OCI-LY7 (cell line): ENCODE data around the gene DAZAP1. TPM values are rescaled to one million over a fixed set of nuclear protein-coding genes. Genes with fewer than 3 reads are reported as not detected.

ENCODE experiments used
- BruUV-seq: library from RNA; stranded (reverse); fragments of 400-500 nt; replicated peaks from 2 replicates; lab custom pipeline; 2021; lab: Mats Ljungman, UMichigan
- CTCF ChIA-PET: fragments of 300-600 bp; sonication (Branson Sonifier 250); formaldehyde crosslinking; loops from one replicate; lab custom pipeline; 2022; ENCODE audit warnings: antibody characterized with exemption; ENCODE audit not compliant: unreplicated experiment; lab: Charles Lee
- POLR2A ChIA-PET: fragments of 300-600 bp; sonication (Branson Sonifier 250); formaldehyde crosslinking; loops from one replicate; lab custom pipeline; 2022; ENCODE audit warnings: antibody characterized with exemption; lab: Charles Lee
- DNase-seq: peaks from one replicate; pipeline ENCODE4 v3.0.0-alpha.2; 2015; ENCODE audit warnings: low spot score
- H2AFZ ChIP-seq: fragments of 200-600 bp; sonication (generic), shearing (Covaris generic); 2 replicates; pipeline ENCODE4 v1.6.1; 2014; ENCODE audit warnings: mild to moderate bottlenecking, antibody characterized with exemption, low read length, moderate library complexity
- H3K27ac ChIP-seq: fragments of 200-600 bp; sonication (generic); 2 replicates; pipeline ENCODE4 v1.5.1; 2014; ENCODE audit warnings: mixed run types, low read depth, mild to moderate bottlenecking, moderate library complexity, low read length, inconsistent platforms; ENCODE audit not compliant: poor library complexity, severe bottlenecking
- H3K36me3 ChIP-seq: fragments of 200-600 bp; sonication (generic); 2 replicates; pipeline ENCODE4 v1.6.1; 2014; ENCODE audit warnings: mild to moderate bottlenecking, antibody characterized with exemption, low read length, moderate library complexity, mixed read lengths; ENCODE audit not compliant: insufficient read depth
- H3K4me1 ChIP-seq: fragments of 200-600 bp; sonication (generic); 2 replicates; pipeline ENCODE4 v1.5.1; 2014; ENCODE audit warnings: mild to moderate bottlenecking, low read length; ENCODE audit not compliant: insufficient read depth, poor library complexity, severe bottlenecking
- H3K4me2 ChIP-seq: fragments of 200-600 bp; sonication (generic); 2 replicates; pipeline ENCODE4 v1.6.1; 2014; ENCODE audit warnings: mild to moderate bottlenecking, low read length
- H3K4me3 ChIP-seq: fragments of 200-600 bp; sonication (generic); 2 replicates; pipeline ENCODE4 v1.5.1; 2014; ENCODE audit warnings: mild to moderate bottlenecking, low read depth, low read length; ENCODE audit not compliant: poor library complexity, severe bottlenecking
- H3K79me2 ChIP-seq: fragments of 200-600 bp; sonication (generic); 2 replicates; pipeline ENCODE4 v1.6.1; 2016; ENCODE audit warnings: low read depth, mild to moderate bottlenecking, low read length, moderate library complexity, mixed read lengths; ENCODE audit not compliant: insufficient read depth
- H3K9me2 ChIP-seq: fragments of 200-600 bp; sonication (generic); 2 replicates; pipeline ENCODE4 v1.6.1; 2016; ENCODE audit warnings: mild to moderate bottlenecking, low read length, mixed read lengths; ENCODE audit not compliant: insufficient read depth
- H3K9me3 ChIP-seq: fragments of 200-600 bp; sonication (generic); 2 replicates; pipeline ENCODE4 v1.6.1; 2014; ENCODE audit warnings: mild to moderate bottlenecking, mixed run types, low read length, mixed read lengths
- H4K20me1 ChIP-seq: fragments of 200-600 bp; sonication (generic); 2 replicates; pipeline ENCODE4 v1.6.1; 2014; ENCODE audit warnings: mild to moderate bottlenecking, antibody characterized with exemption, low read length, moderate library complexity, mixed read lengths; ENCODE audit not compliant: insufficient read depth
- EZH2phosphoT487 ChIP-seq: fragments of 200-600 bp; sonication (generic); IDR thresholded peaks from 2 replicates; pipeline ENCODE4 v1.6.1; 2018; ENCODE audit warnings: low read depth, borderline replicate concordance, mild to moderate bottlenecking, mixed run types, antibody characterized with exemption, low read length, moderate library complexity, mixed read lengths
- intact Hi-C: fragments of 100-400 bp; cut with micrococcal nuclease; formaldehyde crosslinking; loops from one replicate; pipeline ENCODE4 v1.10.0; 2022; ENCODE audit not compliant: unreplicated experiment
- total RNA-seq, 2 experiments: library from RNA; depleted of rRNA in 1 of 2; stranded (reverse); fragments of >200 nt in 1 of 2; shearing (Covaris generic) in 1 of 2; gene quantifications; 2 replicates each; pipeline ENCODE4 v1.2.3, GENCODE V29; 2014 to 2022
- TF ChIP-seq, protein P1 (sequence below): fragments of 200-600 bp; sonication (generic); conservative IDR thresholded peaks from 2 replicates; pipeline ENCODE4 v1.5.1; 2014; ENCODE audit warnings: mild to moderate bottlenecking, antibody characterized with exemption, low read length, moderate library complexity, mixed read lengths

DAZAP1 gene
- total RNA-seq, 2 experiments from 2014 or later = 170 to 373 TPM

GRCh38 chr19:1401889-1402217 is 5.5 kb upstream of the DAZAP1 start:
- Histone ChIP-seq H4K20me1 (no peaks in the 10 kb centered on the region), H2AFZ (no peak overlapping the region; the same call in 1 of the 2 replicates), H3K4me1 (peaks cover 17% of the 10 kb centered on the region), H3K27ac (no peak overlapping the region), H3K36me3 (0 out of 2 replicates have a peak, but pooled peaks cover 13% of the 10 kb centered on the region), H3K4me3 (peak overlapping the region; percentile 71), H3K9me2 (no peaks in the 10 kb centered on the region), H3K79me2 (no peaks in the 10 kb centered on the region), H3K4me2 (peak overlapping the region; percentile 78), H3K9me3 (no peaks in the 10 kb centered on the region)
- no TSS peak for BruUV-seq
- ChIA-PET POLR2A (no interaction called here), CTCF (no interaction called here)
- no peak for DNase-seq
- intact Hi-C loops = no loop called here
- TF ChIP-seq EZH2phosphoT487 = no peak
- TF ChIP-seq, protein P1, sequence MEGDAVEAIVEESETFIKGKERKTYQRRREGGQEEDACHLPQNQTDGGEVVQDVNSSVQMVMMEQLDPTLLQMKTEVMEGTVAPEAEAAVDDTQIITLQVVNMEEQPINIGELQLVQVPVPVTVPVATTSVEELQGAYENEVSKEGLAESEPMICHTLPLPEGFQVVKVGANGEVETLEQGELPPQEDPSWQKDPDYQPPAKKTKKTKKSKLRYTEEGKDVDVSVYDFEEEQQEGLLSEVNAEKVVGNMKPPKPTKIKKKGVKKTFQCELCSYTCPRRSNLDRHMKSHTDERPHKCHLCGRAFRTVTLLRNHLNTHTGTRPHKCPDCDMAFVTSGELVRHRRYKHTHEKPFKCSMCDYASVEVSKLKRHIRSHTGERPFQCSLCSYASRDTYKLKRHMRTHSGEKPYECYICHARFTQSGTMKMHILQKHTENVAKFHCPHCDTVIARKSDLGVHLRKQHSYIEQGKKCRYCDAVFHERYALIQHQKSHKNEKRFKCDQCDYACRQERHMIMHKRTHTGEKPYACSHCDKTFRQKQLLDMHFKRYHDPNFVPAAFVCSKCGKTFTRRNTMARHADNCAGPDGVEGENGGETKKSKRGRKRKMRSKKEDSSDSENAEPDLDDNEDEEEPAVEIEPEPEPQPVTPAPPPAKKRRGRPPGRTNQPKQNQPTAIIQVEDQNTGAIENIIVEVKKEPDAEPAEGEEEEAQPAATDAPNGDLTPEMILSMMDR = no peak

GRCh38 chr19:1402411-1403070 is 4.8 kb upstream of the DAZAP1 start:
- Histone ChIP-seq H3K9me2 (no peaks in the 10 kb centered on the region), H4K20me1 (no peaks in the 10 kb centered on the region), H3K4me1 (peaks cover 19% of the 10 kb centered on the region), H3K36me3 (0 out of 2 replicates have a peak, but pooled peaks cover 6% of the 10 kb centered on the region), H2AFZ (no peak overlapping the region), H3K4me2 (no peak overlapping the region), H3K27ac (no peak overlapping the region), H3K9me3 (no peaks in the 10 kb centered on the region), H3K79me2 (no peaks in the 10 kb centered on the region), H3K4me3 (no peak overlapping the region)
- no TSS peak for BruUV-seq
- ChIA-PET CTCF (no interaction called here), POLR2A (no interaction called here)
- TF ChIP-seq, protein P1 = no peak
- intact Hi-C loops = no loop called here
- no peak for DNase-seq

- H3K4me1 ChIP-seq = peaks cover 21% of the 10 kb centered on the region
Measured at GRCh38 chr19:1406774-1407527, 435 bp upstream of the DAZAP1 start.

More at GRCh38 chr19:1406774-1407527, 435 bp upstream of the DAZAP1 start:
- TF ChIP-seq, protein P1 = peak; percentile 78
- no peak for TF ChIP-seq EZH2phosphoT487
- intact Hi-C loops = loop anchor here (1.0 to 5.0 kb wide), 4 partner anchors 24 to 385 kb away; partner anchors contain the start of genes C19orf25, NDUFS7, RNU6-2 and RPS15
- peaks cover 42% of the 10 kb centered on the region for H3K79me2 ChIP-seq
- peaks cover 27% of the 10 kb centered on the region for H4K20me1 ChIP-seq
- no peaks in the 10 kb centered on the region for H3K9me2 ChIP-seq
- TSS peak; percentile 98 for BruUV-seq
- peak overlapping the region; percentile 70; the same call in 1 of the 2 replicates for H2AFZ ChIP-seq
- peak overlapping the region; percentile 78 for H3K27ac ChIP-seq
- H3K36me3 ChIP-seq = peaks cover 35% of the 10 kb centered on the region
- peak overlapping the region; percentile 71 for H3K4me3 ChIP-seq
- H3K4me2 ChIP-seq = peak overlapping the region; percentile 95
- POLR2A ChIA-PET = no interaction called here
- CTCF ChIA-PET = no interaction called here
- no peaks in the 10 kb centered on the region for H3K9me3 ChIP-seq
- peak; percentile 100 for DNase-seq
